Mucosa of stomach (tissue), 1 donor: ENCODE results near the gene SHISA8.

ENCODE experiments used
- H3K27me3 ChIP-seq: one replicate; pipeline ENCODE4 v1.7.0; 2013; ENCODE audit warnings: mild to moderate bottlenecking, low read length; ENCODE audit not compliant: control insufficient read depth, insufficient read depth
- H3K36me3 ChIP-seq: one replicate; pipeline ENCODE4 v1.7.0; 2013; ENCODE audit warnings: low read length; ENCODE audit not compliant: control insufficient read depth, insufficient read depth
- H3K4me1 ChIP-seq: one replicate; pipeline ENCODE4 v1.7.0; 2013; ENCODE audit warnings: mild to moderate bottlenecking, low read length; ENCODE audit not compliant: control insufficient read depth, insufficient read depth
- H3K4me3 ChIP-seq: one replicate; pipeline ENCODE4 v1.7.0; 2013; ENCODE audit warnings: low read length
- H3K9ac ChIP-seq: one replicate; pipeline ENCODE4 v1.7.0; 2013; ENCODE audit warnings: mild to moderate bottlenecking, low read length, moderate library complexity
- H3K9me3 ChIP-seq: one replicate; pipeline ENCODE4 v1.7.0; 2013; ENCODE audit warnings: mild to moderate bottlenecking, low read length, moderate library complexity; ENCODE audit not compliant: control insufficient read depth
- donor health status: Pancreatic carcinoma.

SHISA8 gene

GRCh38 chr22:41928593-41929417 is 13.9 kb upstream of the SHISA8 start:
- Histone ChIP-seq H3K27me3 (peaks cover 20% of the 10 kb centered on the region), H3K4me3 (no peak overlapping the region), H3K36me3 (no peaks in the 10 kb centered on the region), H3K9me3 (no peaks in the 10 kb centered on the region), H3K9ac (no peak overlapping the region), H3K4me1 (peaks cover 4% of the 10 kb centered on the region)

GRCh38 chr22:41927813-41928212 is 12.9 kb upstream of the SHISA8 start:
- Histone ChIP-seq H3K9ac (no peak overlapping the region), H3K36me3 (no peaks in the 10 kb centered on the region), H3K9me3 (no peaks in the 10 kb centered on the region), H3K4me3 (no peak overlapping the region), H3K27me3 (peaks cover 28% of the 10 kb centered on the region), H3K4me1 (peaks cover 4% of the 10 kb centered on the region)

- Histone ChIP-seq H3K9ac (no peak overlapping the region), H3K36me3 (no peaks in the 10 kb centered on the region), H3K9me3 (no peaks in the 10 kb centered on the region), H3K27me3 (peaks cover 29% of the 10 kb centered on the region), H3K4me3 (no peak overlapping the region), H3K4me1 (peaks cover 4% of the 10 kb centered on the region)
Measured at GRCh38 chr22:41925783-41926460, 11.0 kb upstream of the SHISA8 start.

- Histone ChIP-seq H3K36me3 (no peaks in the 10 kb centered on the region), H3K4me1 (peaks cover 12% of the 10 kb centered on the region), H3K9ac (no peak overlapping the region), H3K9me3 (no peaks in the 10 kb centered on the region), H3K27me3 (peaks cover 43% of the 10 kb centered on the region), H3K4me3 (no peak overlapping the region)
Measured at GRCh38 chr22:41923595-41924276, 8.9 kb upstream of the SHISA8 start.

GRCh38 chr22:41922940-41923594 is 8.2 kb upstream of the SHISA8 start:
- H3K27me3 ChIP-seq, result peaks cover 47% of the 10 kb centered on the region
- no peak overlapping the region for H3K9ac ChIP-seq
- no peak overlapping the region for H3K4me3 ChIP-seq
- H3K4me1 ChIP-seq, result peaks cover 13% of the 10 kb centered on the region
- H3K36me3 ChIP-seq, result no peaks in the 10 kb centered on the region
- H3K9me3 ChIP-seq, result no peaks in the 10 kb centered on the region

- Histone ChIP-seq H3K9ac (no peak overlapping the region), H3K4me3 (no peak overlapping the region), H3K36me3 (no peaks in the 10 kb centered on the region), H3K27me3 (peaks cover 54% of the 10 kb centered on the region), H3K9me3 (no peaks in the 10 kb centered on the region), H3K4me1 (peaks cover 16% of the 10 kb centered on the region)
Measured at GRCh38 chr22:41922328-41922727, 7.5 kb upstream of the SHISA8 start.

- peaks cover 54% of the 10 kb centered on the region for H3K27me3 ChIP-seq
- peak overlapping the region; percentile 15 for H3K9ac ChIP-seq
- H3K4me1 ChIP-seq, result peaks cover 12% of the 10 kb centered on the region
- no peaks in the 10 kb centered on the region for H3K36me3 ChIP-seq
- H3K9me3 ChIP-seq, result no peaks in the 10 kb centered on the region
- H3K4me3 ChIP-seq, result no peak overlapping the region
Measured at GRCh38 chr22:41920271-41920976, 5.5 kb upstream of the SHISA8 start.

GRCh38 chr22:41919357-41920224 is 4.7 kb upstream of the SHISA8 start:
- H3K4me3 ChIP-seq, result no peak overlapping the region
- no peaks in the 10 kb centered on the region for H3K9me3 ChIP-seq
- peak overlapping the region; percentile 50 for H3K9ac ChIP-seq
- no peaks in the 10 kb centered on the region for H3K36me3 ChIP-seq
- H3K4me1 ChIP-seq, result peaks cover 15% of the 10 kb centered on the region
- H3K27me3 ChIP-seq, result peaks cover 57% of the 10 kb centered on the region

GRCh38 chr22:41917903-41918791 is 3.3 kb upstream of the SHISA8 start:
- Histone ChIP-seq H3K9me3 (no peaks in the 10 kb centered on the region), H3K27me3 (peaks cover 63% of the 10 kb centered on the region), H3K4me3 (no peak overlapping the region), H3K36me3 (no peaks in the 10 kb centered on the region), H3K9ac (no peak overlapping the region), H3K4me1 (peaks cover 17% of the 10 kb centered on the region)

GRCh38 chr22:41917375-41917902 is 2.6 kb upstream of the SHISA8 start:
- Histone ChIP-seq H3K36me3 (no peaks in the 10 kb centered on the region), H3K4me3 (no peak overlapping the region), H3K4me1 (peaks cover 18% of the 10 kb centered on the region), H3K9me3 (no peaks in the 10 kb centered on the region), H3K9ac (no peak overlapping the region), H3K27me3 (peaks cover 66% of the 10 kb centered on the region)
